GM08714 (cell line): Measurements from ENCODE around the gene MORC4.

Source experiments
- H3K4me3 ChIP-seq: fragments of 200-500 bp; sonication (Bioruptor generic); 2 replicates; pipeline ENCODE4 v1.5.1; 2014; ENCODE audit warnings: mild to moderate bottlenecking, low read length, inconsistent platforms
- ZNF274 ChIP-seq: IDR thresholded peaks from 2 replicates; pipeline ENCODE4 v1.6.1; 2012; ENCODE audit warnings: mild to moderate bottlenecking, low read depth, low read length

Gene MORC4

DNA sequence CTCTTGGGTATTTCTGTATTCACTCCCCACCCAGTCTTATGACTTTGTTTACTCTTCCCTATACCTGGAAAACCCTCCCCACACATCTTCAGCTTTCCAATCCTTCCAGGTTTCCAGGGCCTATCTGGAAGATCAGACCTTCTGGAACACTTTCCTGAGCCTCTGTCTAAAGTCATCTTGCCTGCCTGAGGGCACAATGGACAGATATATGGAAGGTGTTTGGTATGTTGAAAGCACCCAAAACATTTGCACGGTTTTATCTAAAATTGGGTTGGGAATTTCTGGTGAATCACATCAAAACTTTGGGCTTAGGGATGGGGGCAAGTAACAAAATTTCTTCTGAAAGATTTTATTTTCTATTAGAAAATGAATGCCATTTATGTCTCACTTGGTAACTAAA, 63.8 kb downstream of the MORC4 start:
- no peak overlapping the region for H3K4me3 ChIP-seq
- TF ChIP-seq ZNF274, result no peak

DNA sequence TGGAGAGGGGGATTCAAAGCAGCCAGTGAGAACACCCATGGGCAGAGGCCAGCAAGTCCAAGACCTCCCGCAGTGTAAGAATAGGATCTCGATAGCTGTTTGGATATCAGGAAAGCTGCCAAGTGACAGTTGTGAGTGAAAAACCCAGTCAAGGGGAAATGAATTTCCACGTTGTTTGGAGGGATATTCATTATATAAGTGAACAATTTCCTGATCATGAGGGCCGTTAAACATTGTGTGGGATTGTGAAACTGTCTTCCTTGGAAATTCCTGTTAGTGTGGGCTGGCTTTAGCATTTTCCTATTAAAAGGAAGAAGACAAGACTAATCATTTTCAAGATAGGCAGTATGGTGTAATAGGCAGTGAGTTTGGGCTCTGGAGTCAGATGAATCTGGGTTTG, 64.8 kb downstream of the MORC4 start:
- no peak for TF ChIP-seq ZNF274

DNA sequence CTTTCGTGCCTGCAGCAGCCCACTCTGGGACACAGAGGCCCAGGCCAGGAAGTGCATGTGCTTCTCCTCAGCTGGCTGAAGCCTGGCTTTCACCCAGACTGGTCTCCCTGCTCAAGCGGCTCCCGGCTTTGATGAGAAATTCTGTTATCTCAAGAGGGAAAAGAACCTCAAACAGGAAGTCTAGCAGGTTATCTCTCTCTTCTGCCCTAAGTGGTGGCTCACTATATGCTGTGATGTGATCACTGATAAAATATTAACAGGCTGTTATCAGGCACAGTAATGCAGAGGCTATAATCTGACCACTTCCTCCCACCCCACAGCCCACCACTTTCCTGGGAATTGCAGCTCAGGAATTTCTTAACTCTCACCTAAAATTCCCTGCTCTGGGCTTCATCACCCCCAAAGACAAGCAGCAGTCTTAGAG, 66.5 kb downstream of the MORC4 start:
- TF ChIP-seq ZNF274, result no peak
- no peak overlapping the region for H3K4me3 ChIP-seq

More for the DNA sequence above, 64.8 kb downstream of the MORC4 start:
- no peak overlapping the region for H3K4me3 ChIP-seq

DNA sequence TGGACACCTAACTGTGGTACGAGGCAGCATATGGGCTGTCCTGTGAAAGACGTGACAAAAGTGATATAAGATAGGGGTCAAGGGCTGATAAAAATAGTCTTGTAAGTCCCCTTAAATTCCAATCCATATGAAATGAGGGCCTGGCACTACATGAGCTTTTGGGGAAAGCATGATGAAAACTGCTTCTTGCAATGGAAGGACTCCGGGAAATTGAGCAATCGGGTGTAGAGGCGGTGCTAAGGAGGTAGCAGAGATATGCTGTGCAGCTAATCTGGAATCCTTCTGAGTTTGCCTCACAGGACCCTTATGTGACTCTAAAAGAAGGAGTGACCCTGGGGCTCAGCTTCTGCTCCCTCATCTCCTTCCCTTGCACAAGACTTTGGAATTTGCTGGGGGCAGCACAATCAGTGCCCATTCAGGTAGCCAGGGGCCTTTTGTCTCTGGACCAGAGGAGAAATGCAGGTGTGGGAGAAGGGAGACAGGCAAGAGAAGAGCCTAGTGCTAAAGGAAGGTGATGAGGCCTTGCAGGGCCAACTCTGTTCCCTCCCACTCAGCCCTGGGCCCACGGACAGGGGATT, 67.0 kb downstream of the MORC4 start:
- no peak overlapping the region for H3K4me3 ChIP-seq
- TF ChIP-seq ZNF274, result no peak

- TF ChIP-seq ZNF274, result no peak
- no peak overlapping the region for H3K4me3 ChIP-seq
Observed at GRCh38 chrX:106932492-106932923, 67.5 kb downstream of the MORC4 start.

GRCh38 chrX:106931831-106932491, 68.1 kb downstream of the MORC4 start:
- no peak overlapping the region for H3K4me3 ChIP-seq
- no peak for TF ChIP-seq ZNF274

GRCh38 chrX:106928227-106928626, 71.8 kb downstream of the MORC4 start:
- no peak overlapping the region for H3K4me3 ChIP-seq
- TF ChIP-seq ZNF274, result no peak

DNA sequence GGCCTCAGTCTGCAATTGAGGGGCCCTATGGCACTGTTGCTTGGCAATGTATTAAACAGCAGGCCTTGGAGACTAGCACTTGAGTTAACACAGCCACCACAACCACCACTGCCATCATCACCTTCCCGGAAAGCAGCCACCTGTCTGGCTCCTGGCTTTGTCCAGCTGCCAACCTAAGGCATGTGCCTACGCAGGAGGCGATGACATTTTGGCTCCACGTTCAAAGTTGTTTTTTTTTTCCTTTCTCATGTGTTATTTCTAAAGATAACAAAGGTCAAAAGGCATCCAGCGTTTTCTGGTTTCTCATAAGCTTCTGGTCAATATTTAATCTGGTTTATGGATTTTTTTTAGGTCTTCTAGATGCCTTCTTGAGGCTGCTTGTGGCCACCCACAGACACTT, 72.3 kb downstream of the MORC4 start:
- TF ChIP-seq ZNF274, result no peak

GRCh38 chrX:106927023-106927422, 73.0 kb downstream of the MORC4 start:
- TF ChIP-seq ZNF274, result no peak
- no peak overlapping the region for H3K4me3 ChIP-seq

More for the DNA sequence above, 72.3 kb downstream of the MORC4 start:
- no peak overlapping the region for H3K4me3 ChIP-seq

DNA sequence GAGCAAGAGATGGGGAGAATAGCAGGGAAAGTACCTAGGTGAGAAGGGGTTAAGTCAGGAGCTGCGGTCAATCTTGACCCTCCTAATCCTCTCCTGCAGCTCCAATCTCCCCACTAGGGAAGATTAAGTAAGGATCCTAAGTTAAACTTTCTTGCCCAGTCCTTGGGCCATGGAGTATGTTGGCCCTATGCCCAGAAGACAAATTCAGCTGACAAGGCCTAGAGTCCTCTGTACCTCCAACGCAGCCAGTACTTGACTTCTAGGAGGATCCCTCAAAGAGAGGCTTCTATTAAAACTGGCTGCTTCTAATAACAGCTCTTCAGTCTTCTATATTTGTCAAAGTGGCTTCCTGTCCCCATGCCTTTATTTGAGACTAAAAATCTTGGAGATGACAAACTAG, 78.4 kb downstream of the MORC4 start:
- no peak for TF ChIP-seq ZNF274
- no peak overlapping the region for H3K4me3 ChIP-seq

GRCh38 chrX:106919932-106920452, 80.0 kb downstream of the MORC4 start, which contains the start of gene CLDN2:
Gene CLDN2, plus strand, starts transcription at chrX:106920402. Its CDS starts 7,827 bp downstream, at chrX:106928229.
- no peak within 1 kb of the TSS for H3K4me3 ChIP-seq
- no peak for TF ChIP-seq ZNF274

DNA sequence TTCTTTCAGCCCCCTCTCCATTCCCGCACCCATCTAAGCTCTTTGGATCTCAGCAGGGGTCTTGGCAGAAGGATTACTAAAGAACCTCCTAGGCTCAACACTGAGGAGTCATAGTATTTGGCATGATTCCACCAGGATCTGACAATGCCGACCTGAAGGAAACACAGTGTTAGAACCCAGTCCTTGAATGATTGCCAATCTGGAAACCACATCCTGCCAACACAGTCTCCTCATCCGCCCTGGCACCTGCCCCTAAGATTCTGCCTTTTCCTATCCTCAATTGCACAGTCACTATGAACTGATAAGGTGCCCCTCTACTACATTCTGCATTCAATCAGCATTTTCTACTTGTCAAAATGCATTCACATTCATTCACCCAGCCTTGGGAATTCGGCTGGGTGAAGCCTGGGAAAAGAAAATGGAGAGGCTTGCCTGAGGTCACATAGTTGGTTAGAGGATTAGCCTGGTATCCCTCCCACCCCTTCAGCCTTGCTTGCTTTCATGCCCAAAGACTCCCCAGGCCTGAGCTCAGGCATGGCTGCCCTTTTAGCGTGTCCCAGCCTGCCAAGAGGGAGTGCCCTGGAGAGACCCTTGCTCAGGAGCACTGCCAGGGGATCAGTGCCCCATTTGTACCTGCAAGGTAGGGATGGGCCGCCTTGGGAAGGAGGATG, 82.0 kb downstream of the MORC4 start:
- TF ChIP-seq ZNF274, result no peak
- no peak overlapping the region for H3K4me3 ChIP-seq

DNA sequence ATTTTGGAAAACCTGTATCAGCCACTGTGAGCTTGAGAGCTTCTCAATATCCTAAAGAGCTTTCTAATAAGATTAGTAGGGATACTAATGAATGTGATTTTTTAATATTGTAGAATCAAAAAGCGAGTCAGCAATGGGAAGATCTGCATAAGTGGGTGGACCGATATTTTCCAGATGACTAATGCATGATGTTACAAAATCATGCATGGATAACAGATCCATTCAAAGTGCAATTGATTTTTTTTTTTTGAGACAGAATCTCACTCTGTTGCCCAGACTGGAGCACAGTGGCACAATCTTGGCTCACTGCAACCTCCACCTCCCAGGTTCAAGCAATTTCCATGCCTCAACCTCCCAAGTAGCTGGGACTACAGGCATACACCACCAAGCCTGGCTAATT, 87.1 kb downstream of the MORC4 start:
- no peak for TF ChIP-seq ZNF274
- no peak overlapping the region for H3K4me3 ChIP-seq

DNA sequence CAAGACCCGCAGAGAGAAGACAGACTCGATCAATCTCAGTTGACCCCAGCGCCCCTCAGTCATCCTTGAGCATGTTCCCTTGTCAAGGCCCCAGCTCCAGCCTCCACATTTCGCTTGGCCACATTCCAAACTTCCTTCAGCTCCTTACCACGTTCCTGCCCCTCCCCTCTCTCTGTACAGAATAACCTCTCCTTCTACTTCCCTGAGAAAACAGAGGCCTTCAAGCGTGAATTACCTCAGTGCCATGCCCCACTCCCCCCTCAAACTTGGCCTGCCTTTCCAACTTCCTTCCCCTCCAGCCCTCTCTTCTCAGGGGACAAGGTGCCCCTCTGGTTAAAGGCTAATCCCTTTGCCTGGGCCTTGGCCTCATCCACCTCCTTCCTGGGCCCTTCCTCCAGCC, 93.7 kb downstream of the MORC4 start:
- H3K4me3 ChIP-seq, result no peak overlapping the region
- no peak for TF ChIP-seq ZNF274
